HPDE6-E6E7 (cell line): Measurements from ENCODE around the gene LUC7L.
"Not testable (repeated sequence)": the region's sequence is repeated elsewhere in the genome, so short reads cannot be mapped to it uniquely, and the experiment has no call there.

Experiments used
- DNase-seq: peaks from one replicate; pipeline ENCODE4 v3.0.0; 2011; ENCODE audit warnings: missing footprints; ENCODE audit errors: extremely low spot score

Gene LUC7L

GRCh38 chr16:263182-263774 lies 34.0 kb upstream of the LUC7L start:
- no peak for DNase-seq

DNA sequence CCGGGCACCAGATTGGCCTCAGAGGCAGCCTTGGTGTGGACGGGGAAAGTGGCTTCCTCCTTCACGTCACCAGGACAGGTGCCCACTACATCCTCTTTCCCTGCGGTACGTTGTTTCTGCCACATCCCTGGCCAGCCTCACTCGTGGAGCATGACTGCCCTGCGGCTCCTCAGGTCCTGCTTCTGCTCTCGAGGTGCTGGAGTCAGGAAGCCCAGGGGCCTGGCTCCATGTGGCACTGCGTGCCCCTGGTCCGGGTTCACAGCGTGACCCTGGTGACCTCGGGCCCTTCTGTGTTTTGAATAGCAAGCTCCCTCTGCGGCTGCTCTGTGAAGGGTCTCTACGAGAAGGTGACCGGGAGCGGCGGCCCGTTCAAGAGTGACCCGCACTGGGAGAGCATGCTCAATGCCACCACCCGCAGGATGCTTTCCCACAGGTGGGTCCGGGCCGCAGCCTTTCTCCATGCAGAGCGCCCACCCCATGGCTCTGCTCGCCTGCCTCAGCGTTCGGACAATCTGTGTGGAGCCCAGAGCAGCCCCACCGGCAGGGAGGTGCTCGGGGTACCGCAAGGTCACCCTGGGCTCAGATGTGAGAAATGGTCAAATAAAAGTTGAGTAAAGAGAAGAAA lies 33.0 kb upstream of the LUC7L start:
- DNase-seq: no peak

DNA sequence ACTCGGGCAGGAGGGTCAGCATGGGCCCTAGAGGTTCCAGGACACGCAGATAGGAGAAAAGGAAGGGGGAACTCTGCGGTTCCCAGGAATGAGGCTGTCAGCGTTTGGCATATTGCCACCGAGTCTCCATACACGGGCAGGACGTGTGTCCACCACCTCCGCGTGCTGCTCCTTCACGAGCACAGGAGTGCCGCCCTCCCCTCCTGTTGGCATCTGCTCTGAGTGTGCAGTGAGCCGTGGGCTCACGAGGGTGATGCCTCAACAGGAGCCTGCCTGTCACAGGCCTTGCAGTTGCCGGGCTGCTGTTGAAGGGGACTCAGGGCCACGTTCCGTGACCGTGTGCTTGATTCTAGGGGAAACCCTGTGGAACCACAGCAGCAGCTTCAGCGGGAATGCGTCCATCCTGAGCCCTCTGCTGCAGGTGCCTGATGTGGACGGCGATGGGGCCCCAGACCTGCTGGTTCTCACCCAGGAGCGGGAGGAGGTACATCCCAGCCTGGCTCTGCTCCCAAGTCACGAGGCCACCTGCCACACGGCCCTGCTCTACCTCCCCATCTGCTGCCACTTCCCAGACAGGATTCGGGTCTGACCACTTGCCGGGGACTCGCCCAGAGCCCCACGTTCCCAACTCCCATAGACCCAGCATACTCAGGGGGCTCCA lies 31.9 kb upstream of the LUC7L start:
- no peak for DNase-seq

GRCh38 chr16:260326-260725 lies 31.1 kb upstream of the LUC7L start:
- no peak for DNase-seq

DNA sequence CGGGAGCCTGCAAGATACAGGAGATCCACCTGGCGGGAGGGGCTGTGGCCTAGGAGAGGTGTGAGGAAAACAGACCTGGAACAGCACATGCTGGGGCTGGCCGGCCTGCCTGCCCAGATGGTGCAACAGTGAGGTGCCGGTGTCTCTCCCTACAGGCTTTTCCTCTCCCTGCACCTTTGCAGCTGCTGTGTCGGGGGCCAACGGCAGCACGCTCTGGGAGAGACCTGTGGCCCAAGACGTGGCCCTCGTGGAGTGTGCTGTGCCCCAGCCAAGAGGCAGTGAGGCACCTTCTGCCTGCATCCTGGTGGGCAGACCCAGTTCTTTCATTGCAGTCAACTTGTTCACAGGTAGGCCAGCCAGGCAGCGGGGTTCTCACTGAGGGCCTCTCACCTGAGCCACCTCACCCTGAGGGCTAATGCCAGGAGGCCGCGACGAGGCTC lies 30.6 kb upstream of the LUC7L start:
- DNase-seq: no peak

GRCh38 chr16:259226-259625 lies 30.0 kb upstream of the LUC7L start:
- no peak for DNase-seq

- DNase-seq: not testable (repeated sequence)
Measured at GRCh38 chr16:258091-258490, 28.8 kb upstream of the LUC7L start.

- no peak for DNase-seq
Measured at GRCh38 chr16:255183-255582, 25.9 kb upstream of the LUC7L start.

- no peak for DNase-seq
Measured at GRCh38 chr16:254461-254860, 25.2 kb upstream of the LUC7L start.

GRCh38 chr16:253833-254232 lies 24.6 kb upstream of the LUC7L start:
- no peak for DNase-seq

- no peak for DNase-seq
Measured at GRCh38 chr16:252366-253337, 23.4 kb upstream of the LUC7L start.

DNA sequence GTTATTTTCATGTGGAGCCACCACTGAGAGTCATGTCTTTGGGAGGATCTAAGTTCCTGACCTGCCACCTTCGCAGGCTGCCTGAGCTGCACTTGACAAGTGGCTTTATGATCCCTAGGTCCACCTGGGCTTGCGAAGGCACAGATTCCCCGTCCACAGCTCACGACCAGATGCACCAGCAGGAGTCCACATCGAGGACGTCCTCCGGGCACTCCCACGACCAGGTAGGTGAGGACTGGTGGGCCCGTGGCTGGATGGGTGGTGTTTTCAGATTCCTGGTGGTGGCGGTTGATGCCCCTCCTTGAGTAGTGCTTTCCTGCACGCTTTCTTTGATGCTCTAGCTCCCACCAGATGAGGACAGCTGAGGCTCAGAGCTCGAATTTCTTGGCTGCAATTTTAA lies 20.2 kb upstream of the LUC7L start:
- no peak for DNase-seq

- DNase-seq: no peak
Measured at GRCh38 chr16:247027-247426, 17.8 kb upstream of the LUC7L start.

DNA sequence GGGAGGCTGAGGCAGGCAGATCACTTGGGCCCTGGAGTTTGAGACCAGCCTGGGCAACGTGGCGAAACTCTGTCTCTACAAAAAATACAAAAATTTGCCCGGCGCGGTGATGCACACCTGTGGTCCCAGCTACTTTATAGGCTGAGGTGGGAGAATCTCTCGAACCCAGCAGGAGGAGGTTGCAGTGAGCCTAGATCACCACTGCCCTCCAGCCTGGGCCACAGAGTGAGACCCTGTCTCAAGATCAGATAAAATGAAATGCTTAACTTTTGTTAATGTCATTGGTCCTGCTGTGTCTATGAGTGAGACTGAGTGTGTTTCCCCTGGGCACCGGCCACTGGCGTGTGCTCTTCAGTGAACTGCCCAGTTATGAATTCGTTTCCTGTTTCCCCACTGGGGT lies 15.9 kb upstream of the LUC7L start:
- no peak for DNase-seq

- no peak for DNase-seq
Measured at GRCh38 chr16:243348-243747, 14.1 kb upstream of the LUC7L start.

- DNase-seq: no peak
Measured at GRCh38 chr16:242281-242680, 13.0 kb upstream of the LUC7L start.

GRCh38 chr16:240559-240958 lies 11.3 kb upstream of the LUC7L start:
- DNase-seq: no peak

- DNase-seq: no peak
Measured at GRCh38 chr16:239948-240277, 10.7 kb upstream of the LUC7L start.

DNA sequence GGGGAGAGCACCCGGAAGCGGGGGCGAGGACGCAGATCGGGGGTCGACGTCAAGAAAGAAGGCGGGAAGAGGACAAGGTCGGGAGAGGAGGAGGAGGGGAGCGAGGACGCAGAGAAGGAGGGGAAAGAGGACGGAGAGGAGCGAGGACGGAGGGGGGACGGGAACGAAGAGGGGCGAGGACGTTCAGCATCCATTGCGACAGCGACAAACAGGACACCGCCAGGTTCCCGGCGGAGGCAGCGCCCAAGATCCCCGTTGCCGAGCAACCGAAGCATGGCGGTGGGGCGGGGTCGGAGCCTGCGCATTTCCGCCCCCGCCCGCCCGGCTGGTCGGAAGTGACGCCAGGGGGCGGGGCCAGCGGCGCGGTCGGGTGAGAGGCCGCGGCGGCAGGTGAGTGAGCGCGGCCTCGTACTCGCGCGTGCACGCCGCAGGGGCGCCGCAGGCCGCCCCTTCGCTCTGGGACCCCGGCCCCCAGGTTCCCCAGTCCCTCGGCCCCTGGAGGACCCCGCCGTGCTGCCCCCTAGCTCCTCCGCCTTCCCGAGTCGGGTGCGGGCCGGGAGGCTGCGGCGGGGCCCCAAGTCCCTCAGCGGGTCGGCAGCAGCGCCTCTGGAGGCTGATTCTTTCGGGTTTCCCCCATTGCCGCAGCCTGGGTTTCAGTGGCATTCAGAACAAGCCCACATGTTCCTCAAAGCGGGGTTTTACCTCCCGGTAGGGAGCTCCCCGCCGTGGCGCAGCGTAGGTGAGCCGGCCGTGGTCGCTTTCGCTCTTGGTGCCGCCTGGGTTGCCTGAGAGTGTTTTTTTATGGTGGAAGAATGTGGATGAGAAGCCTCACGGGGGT lies 5.4 kb upstream of the LUC7L start, which contains the start of gene FAM234A:
TSS of gene FAM234A (plus strand) at position 354 of the 838 bp plus-strand sequence. CDS start 19,593 bp downstream, outside the sequence.
- peak; percentile 91 for DNase-seq

DNA sequence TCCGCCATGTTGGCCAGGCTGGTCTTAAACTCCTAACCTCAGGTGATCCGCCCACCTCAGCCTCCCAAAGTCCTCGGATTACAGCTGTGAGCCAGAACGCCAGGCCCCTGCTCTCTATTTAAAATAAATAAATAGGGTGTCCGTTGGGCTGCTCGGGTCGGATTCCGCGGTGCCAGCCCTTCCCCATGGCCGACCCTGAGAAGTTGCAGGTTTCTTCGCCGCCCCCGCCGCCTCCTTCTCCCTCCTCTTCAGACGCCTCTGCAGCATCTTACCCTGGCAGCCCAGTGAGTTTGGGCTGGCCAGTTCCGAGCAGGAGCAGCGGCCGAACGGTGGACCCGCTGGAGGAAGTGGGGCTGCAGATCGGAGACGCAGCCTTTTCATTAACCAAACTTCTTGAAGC lies 1.7 kb upstream of the LUC7L start:
- no peak for DNase-seq

DNA sequence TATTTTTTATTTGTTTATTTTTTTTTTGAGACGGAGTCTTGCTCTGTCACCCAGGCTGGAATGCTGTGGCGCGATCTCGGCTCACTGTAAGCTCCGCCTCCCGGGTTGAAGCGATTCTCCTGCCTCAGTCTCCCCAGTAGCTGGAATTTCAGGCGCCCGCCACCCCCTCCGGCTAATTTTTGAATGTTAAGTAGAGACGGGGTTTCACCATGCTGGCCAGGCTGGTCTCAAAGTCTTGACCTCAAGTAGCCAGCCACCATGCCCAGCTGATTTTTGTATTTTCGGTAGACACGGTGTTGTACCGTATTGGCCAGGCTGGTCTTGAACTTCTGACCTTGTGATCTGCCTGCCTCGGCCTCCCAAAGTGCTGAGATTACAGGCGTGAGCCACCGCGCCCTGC lies 1.1 kb upstream of the LUC7L start:
- not testable (repeated sequence) for DNase-seq
